GM18861 (cell line): ENCODE results near the gene DUSP18.
A peak's percentile ranks its signal among the peaks of the same experiment; 100 is the strongest.
"Not testable (repeated sequence)": the region's sequence is repeated elsewhere in the genome, so short reads cannot be mapped to it uniquely, and the experiment has no call there.

Experiments
- ATAC-seq: cut with Tn5 transposase; IDR thresholded peaks from one replicate; pipeline ENCODE4 v1.9.1; 2021; ENCODE audit not compliant: unreplicated experiment

Gene DUSP18

GRCh38 chr22:30640839-30641430 lies 26.7 kb downstream of the DUSP18 start:
- no peak for ATAC-seq

GRCh38 chr22:30640361-30640760 lies 27.3 kb downstream of the DUSP18 start:
- ATAC-seq = no peak

- ATAC-seq = no peak
These were observed 30.0 kb downstream of the DUSP18 start for GRCh38 chr22:30637701-30638114.

DNA sequence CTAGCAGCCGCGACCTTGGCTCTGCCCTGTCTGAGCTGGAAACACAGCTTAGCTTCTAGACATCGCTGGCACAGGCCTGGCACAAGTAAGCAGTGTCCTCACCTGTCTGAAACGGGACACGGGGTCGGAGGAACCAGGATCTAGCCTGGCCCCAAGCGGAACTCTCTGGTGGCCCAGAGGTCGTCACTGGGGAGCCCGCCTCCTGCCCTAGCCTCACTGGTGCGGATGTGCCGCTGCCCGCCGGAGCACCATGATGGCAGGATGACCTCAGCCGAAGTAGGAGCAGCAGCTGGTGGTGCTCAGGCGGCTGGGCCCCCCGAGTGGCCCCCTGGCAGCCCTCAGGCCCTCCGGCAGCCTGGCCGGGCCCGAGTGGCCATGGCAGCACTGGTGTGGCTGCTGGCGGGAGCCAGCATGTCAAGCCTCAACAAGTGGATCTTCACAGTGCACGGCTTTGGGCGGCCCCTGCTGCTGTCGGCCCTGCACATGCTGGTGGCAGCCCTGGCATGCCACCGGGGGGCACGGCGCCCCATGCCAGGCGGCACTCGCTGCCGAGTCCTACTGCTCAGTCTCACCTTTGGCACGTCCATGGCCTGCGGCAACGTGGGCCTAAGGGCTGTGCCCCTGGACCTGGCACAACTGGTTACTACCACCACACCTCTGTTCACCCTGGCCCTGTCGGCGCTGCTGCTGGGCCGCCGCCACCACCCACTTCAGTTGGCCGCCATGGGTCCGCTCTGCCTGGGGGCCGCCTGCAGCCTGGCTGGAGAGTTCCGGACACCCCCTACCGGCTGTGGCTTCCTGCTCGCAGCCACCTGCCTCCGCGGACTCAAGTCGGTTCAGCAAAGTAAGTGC lies 31.2 kb downstream of the DUSP18 start:
- ATAC-seq = no peak

GRCh38 chr22:30635273-30636225 lies 32.1 kb downstream of the DUSP18 start, which contains the start of gene SLC35E4:
Gene SLC35E4 (plus strand): TSS chr22:30635781. CDS start chr22:30636451, 670 bp downstream.
- peak; percentile 35 for ATAC-seq

DNA sequence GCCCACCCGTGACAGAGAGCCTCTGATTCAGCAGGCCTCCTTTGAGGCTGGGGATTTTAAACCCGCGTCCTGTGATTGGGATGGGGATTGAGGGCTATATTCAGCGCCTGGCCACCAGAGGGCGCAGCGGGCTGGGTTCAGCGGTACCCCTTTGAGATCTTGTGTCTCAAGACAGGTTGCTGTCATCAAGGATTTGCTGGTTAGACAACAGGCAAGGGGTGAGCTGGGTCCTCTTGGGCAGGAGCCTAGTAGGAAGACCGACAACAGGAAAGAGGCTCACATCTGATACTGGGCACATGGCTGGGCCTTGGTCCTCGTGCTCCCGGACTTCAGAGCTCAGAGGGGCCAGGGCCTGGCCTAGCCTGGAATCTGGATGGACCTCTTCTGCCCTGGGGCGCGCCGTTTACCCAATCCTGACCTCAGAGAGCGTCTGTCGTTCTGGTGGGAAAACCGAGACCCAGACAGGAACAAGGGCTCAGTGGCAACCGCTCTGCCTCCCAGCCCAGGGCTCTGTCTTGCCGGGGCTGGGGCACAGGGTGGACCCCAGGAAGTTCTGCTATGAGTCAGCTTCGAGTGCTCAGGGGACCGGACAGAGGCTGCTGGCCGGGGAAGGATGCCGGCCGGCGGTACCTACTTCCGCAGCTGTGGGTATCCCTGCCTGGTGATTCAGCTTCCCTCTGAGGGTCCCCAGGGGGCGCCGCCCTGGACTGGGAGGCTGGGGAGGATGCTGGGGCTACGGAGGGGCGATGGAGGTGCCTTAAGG lies 33.0 kb downstream of the DUSP18 start:
- peak; percentile 58 for ATAC-seq

DNA sequence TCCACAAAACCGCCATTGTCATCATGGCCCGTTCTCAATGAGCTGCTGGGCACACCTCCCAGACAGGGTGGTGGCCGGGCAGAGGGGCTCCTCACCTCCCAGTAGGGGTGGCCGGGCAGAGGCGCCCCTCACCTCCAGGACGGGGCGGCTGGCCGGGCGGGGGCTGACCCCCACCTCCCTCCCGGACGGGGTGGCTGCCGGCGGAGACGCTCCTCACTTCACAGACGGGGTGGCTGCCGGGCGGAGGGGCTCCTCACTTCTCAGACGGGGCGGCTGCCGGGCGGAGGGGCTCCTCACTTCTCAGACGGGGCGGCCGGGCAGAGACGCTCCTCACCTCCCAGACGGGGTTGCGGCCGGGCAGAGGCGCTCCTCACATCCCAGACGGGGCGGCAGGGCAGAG lies 36.2 kb downstream of the DUSP18 start:
- ATAC-seq = not testable (repeated sequence)

- ATAC-seq = no peak
These were observed 39.2 kb downstream of the DUSP18 start for GRCh38 chr22:30628491-30628890.

- ATAC-seq = no peak
These were observed 40.2 kb downstream of the DUSP18 start for GRCh38 chr22:30627471-30627870.

GRCh38 chr22:30626413-30626812 lies 41.3 kb downstream of the DUSP18 start:
- ATAC-seq = no peak

- ATAC-seq = not testable (repeated sequence)
These were observed 47.8 kb downstream of the DUSP18 start for GRCh38 chr22:30619909-30620308.

DNA sequence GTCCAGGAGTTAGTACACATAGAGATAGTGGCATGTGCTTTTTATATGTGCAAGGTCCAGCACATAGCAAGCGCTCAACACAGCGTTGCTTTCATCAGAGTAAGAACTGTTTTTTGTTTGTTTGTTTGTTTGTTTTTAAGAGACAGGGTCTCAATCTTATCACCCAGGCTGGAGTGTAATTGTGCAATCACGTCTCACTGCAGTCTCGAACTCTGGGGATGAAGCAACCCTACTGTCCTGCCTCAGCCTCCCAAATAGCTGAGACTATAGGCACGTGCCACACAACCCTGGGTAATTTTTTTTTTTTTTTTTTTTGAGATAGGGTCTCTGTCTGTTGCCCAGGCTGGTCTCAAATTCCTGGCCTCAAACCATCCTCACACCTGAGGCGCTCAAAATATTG lies 49.9 kb downstream of the DUSP18 start:
- no peak for ATAC-seq

GRCh38 chr22:30615543-30615954 lies 52.1 kb downstream of the DUSP18 start:
- no peak for ATAC-seq

- no peak for ATAC-seq
These were observed 52.8 kb downstream of the DUSP18 start for GRCh38 chr22:30614879-30615278.

DNA sequence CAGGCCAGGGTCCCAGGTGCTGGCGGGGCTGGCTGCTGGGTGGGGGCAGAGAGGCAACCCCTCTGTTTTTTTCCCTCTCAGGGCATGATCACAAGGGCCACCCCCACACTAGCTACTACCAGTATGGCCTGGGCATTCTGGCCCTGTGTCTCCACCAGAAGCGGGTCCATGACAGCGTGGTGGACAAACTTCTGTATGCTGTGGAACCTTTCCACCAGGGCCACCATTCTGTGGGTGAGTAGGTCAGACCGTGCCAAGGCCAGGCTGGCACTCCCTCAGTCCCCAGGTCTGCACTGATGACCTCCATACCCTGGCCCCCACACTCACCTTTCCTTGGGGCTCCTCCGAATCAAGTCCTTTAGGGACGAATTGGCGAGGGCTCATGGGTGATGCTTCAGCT lies 53.4 kb downstream of the DUSP18 start:
- ATAC-seq = no peak

- no peak for ATAC-seq
These were observed 54.9 kb downstream of the DUSP18 start for GRCh38 chr22:30612789-30613188.
